GM19468 (cell line): Measurements from ENCODE around the gene ACTN4.

Source experiments
- ATAC-seq: cut with Tn5 transposase; IDR thresholded peaks from one replicate; pipeline ENCODE4 v1.9.1; 2021; ENCODE audit warnings: mild to moderate bottlenecking, moderate library complexity, moderate number of reproducible peaks; ENCODE audit not compliant: unreplicated experiment; ENCODE audit errors: extremely low read depth

Gene ACTN4

GRCh38 chr19:38733493-38734175 is 86.2 kb downstream of the ACTN4 start:
- no peak for ATAC-seq

- ATAC-seq: no peak
These were observed 86.7 kb downstream of the ACTN4 start for GRCh38 chr19:38734176-38734425.

GRCh38 chr19:38734426-38735256 is 87.2 kb downstream of the ACTN4 start:
- ATAC-seq: no peak

GRCh38 chr19:38735257-38735686 is 87.8 kb downstream of the ACTN4 start:
- no peak for ATAC-seq

- no peak for ATAC-seq
These were observed 88.6 kb downstream of the ACTN4 start for GRCh38 chr19:38736036-38736412.

GRCh38 chr19:38736413-38737280 is 89.2 kb downstream of the ACTN4 start:
- no peak for ATAC-seq

GRCh38 chr19:38737281-38737865 is 89.9 kb downstream of the ACTN4 start:
- no peak for ATAC-seq

- ATAC-seq: no peak
These were observed 90.7 kb downstream of the ACTN4 start for GRCh38 chr19:38737921-38738737.

- no peak for ATAC-seq
These were observed 92.2 kb downstream of the ACTN4 start for GRCh38 chr19:38739440-38740256.

- no peak for ATAC-seq
These were observed 92.8 kb downstream of the ACTN4 start for GRCh38 chr19:38740257-38740592.

- no peak for ATAC-seq
These were observed 93.5 kb downstream of the ACTN4 start for GRCh38 chr19:38740932-38741331.

- no peak for ATAC-seq
These were observed 94.2 kb downstream of the ACTN4 start for GRCh38 chr19:38741670-38742069.

- no peak for ATAC-seq
These were observed 94.8 kb downstream of the ACTN4 start for GRCh38 chr19:38742296-38742695.

- ATAC-seq: no peak
These were observed 95.5 kb downstream of the ACTN4 start for GRCh38 chr19:38742906-38743305.

- ATAC-seq: no peak
These were observed 96.2 kb downstream of the ACTN4 start for GRCh38 chr19:38743394-38744297.

- no peak for ATAC-seq
These were observed 96.8 kb downstream of the ACTN4 start, which contains the start of gene CAPN12 for GRCh38 chr19:38744298-38744681. TSS of gene CAPN12 (minus strand) at chr19:38744474. CDS start at chr19:38744165, 309 bp downstream.

- ATAC-seq: no peak
These were observed 97.4 kb downstream of the ACTN4 start for GRCh38 chr19:38744874-38745273.

GRCh38 chr19:38745316-38745715 is 97.9 kb downstream of the ACTN4 start:
- no peak for ATAC-seq
